Hepatocyte (in vitro differentiated cells): ENCODE data around the gene ACVR1.

Source experiments
- EZH2 ChIP-seq: fragments of 200-600 bp; sonication (generic); IDR thresholded peaks from 2 replicates; pipeline ENCODE4 v1.6.1; 2016; ENCODE audit warnings: antibody characterized with exemption, mild to moderate bottlenecking, borderline replicate concordance
- EZH2phosphoT487 ChIP-seq: fragments of 200-600 bp; sonication (generic); IDR thresholded peaks from one replicate; pipeline ENCODE4 v1.6.1; 2018; ENCODE audit warnings: antibody characterized with exemption, mild to moderate bottlenecking, low read depth, moderate library complexity; ENCODE audit not compliant: unreplicated experiment, severe bottlenecking
- TF ChIP-seq, protein P1 (sequence below): fragments of 200-600 bp; sonication (generic); IDR thresholded peaks from 2 replicates; pipeline ENCODE4 v1.5.1; 2016; ENCODE audit warnings: antibody characterized with exemption, mild to moderate bottlenecking; ENCODE audit not compliant: poor library complexity

DNA sequence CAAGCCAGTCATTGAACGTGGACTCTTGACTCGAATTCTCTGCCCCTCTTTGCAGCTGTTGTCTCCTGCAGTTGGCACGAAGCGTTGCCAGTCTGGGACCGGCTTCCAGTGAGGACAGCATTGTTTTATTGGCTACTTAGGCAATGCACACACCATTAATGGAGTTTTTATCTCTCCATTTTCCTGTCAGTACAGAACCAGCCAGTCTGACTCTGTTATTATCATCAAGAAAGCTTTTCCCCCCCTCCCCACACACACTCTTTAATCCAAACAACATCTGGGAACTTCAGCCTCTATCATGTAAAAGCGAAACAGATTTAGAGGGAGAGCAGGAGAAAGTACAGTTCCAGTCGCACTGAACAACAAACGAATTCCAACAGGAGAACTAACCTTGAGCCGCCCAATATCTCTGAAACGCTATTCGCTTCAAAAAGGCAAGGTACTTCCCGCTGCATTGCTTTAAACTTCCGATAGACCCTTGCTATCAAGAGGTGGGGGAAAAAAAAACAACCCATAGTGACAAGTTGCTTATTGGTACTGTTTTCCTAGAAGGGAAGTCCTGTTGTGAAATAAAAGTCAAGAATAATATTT is 38.2 kb downstream of the ACVR1 start:
- TF ChIP-seq EZH2 (no peak), EZH2phosphoT487 (no peak)
- TF ChIP-seq, protein P1, sequence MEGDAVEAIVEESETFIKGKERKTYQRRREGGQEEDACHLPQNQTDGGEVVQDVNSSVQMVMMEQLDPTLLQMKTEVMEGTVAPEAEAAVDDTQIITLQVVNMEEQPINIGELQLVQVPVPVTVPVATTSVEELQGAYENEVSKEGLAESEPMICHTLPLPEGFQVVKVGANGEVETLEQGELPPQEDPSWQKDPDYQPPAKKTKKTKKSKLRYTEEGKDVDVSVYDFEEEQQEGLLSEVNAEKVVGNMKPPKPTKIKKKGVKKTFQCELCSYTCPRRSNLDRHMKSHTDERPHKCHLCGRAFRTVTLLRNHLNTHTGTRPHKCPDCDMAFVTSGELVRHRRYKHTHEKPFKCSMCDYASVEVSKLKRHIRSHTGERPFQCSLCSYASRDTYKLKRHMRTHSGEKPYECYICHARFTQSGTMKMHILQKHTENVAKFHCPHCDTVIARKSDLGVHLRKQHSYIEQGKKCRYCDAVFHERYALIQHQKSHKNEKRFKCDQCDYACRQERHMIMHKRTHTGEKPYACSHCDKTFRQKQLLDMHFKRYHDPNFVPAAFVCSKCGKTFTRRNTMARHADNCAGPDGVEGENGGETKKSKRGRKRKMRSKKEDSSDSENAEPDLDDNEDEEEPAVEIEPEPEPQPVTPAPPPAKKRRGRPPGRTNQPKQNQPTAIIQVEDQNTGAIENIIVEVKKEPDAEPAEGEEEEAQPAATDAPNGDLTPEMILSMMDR: no peak
